Peyer's patch (tissue), 4 donors: ENCODE measurements around the gene TFCP2.

Source experiments
- CTCF ChIP-seq, 6 experiments: fragments of 450-650 bp in 4 of 6; fragments of 200-600 bp in 2 of 6; sonication (generic) in 1 of 6; IDR thresholded peaks; one replicate each; pipeline ENCODE4 v1.5.1; 2017 to 2019; ENCODE audit warnings: antibody characterized with exemption in 6 of 6, mild to moderate bottlenecking in 3 of 6, moderate library complexity in 1 of 6
- POLR2A ChIP-seq, 2 donors: fragments of 450-650 bp; IDR thresholded peaks; one replicate each; pipeline ENCODE4 v1.5.1; 2017; ENCODE audit warnings: antibody characterized with exemption in 2 of 2, mild to moderate bottlenecking in 2 of 2, moderate library complexity in 2 of 2

GRCh38 chr12:51185171-51185717 lies 12.3 kb upstream of the TFCP2 start:
- TF ChIP-seq CTCF (IDR thresholded peaks at IDR 0.05) (no peak), POLR2A (IDR thresholded peaks at IDR 0.05) (no peak)
